Endothelial cell of umbilical vein (primary cell): Measurements from ENCODE around the gene ERMN. TPM values are rescaled to one million over a fixed set of nuclear protein-coding genes. Genes with fewer than 3 reads are reported as not detected.
"Not testable (repeated sequence)": the region's sequence is repeated elsewhere in the genome, so short reads cannot be mapped to it uniquely, and the experiment has no call there.

Experiments used
- BruUV-seq: library from RNA; stranded (reverse); fragments of 400-500 nt; replicated peaks from 2 replicates; lab custom pipeline; 2021; lab: Mats Ljungman, UMichigan
- CTCF ChIA-PET: fragments of 300-600, 350-600 bp; sonication (Branson Sonifier 250); formaldehyde crosslinking; loops from one replicate; lab custom pipeline; 2021; ENCODE audit warnings: antibody characterized with exemption, inconsistent platforms; lab: Charles Lee
- POLR2A ChIA-PET: fragments of 300-600, 350-600 bp; sonication (Branson Sonifier 250); formaldehyde crosslinking; loops from one replicate; lab custom pipeline; 2021; ENCODE audit warnings: antibody characterized with exemption, inconsistent platforms; lab: Charles Lee
- DNase-seq: peaks from one replicate; pipeline ENCODE4 v3.0.0-alpha.2; 2011; ENCODE audit warnings: low read depth, low spot score
- FAIRE-seq: peaks from 2 replicates; lab custom pipeline; 2011; peaks lifted over from hg19 to GRCh38; lab: Jason Lieb, UNC
- H2AFZ ChIP-seq: 2 replicates; pipeline ENCODE4 v1.6.0; 2012; ENCODE audit warnings: low read depth, low read length, control low read depth, inconsistent platforms
- H3K27ac ChIP-seq: 2 replicates; pipeline ENCODE4 v1.5.1; 2011; ENCODE audit warnings: low read depth, mild to moderate bottlenecking, control low read depth, low read length, moderate library complexity; ENCODE audit not compliant: insufficient read depth
- H3K27me3 ChIP-seq, 2 experiments: 2 replicates each; pipeline versions ENCODE4 v1.6.0 to v1.6.1; 2011; ENCODE audit warnings: low read length in 2 of 2, mixed read lengths in 1 of 2; ENCODE audit not compliant: control insufficient read depth in 2 of 2, insufficient read depth in 2 of 2
- H3K36me3 ChIP-seq, 2 experiments: 2 replicates in 1 of 2; 3 replicates in 1 of 2; pipeline ENCODE4 v1.5.1; 2011; ENCODE audit warnings: low read length in 2 of 2, mild to moderate bottlenecking in 1 of 2, moderate library complexity in 1 of 2; ENCODE audit not compliant: control insufficient read depth in 2 of 2, insufficient read depth in 2 of 2; ENCODE audit errors: extremely low read depth in 1 of 2
- H3K4me1 ChIP-seq: 3 replicates; pipeline ENCODE4 v1.5.1; 2011; ENCODE audit warnings: mild to moderate bottlenecking, low read length; ENCODE audit not compliant: control insufficient read depth, insufficient read depth; ENCODE audit errors: extremely low read depth
- H3K4me2 ChIP-seq: 2 replicates; pipeline ENCODE4 v1.6.1; 2011; ENCODE audit warnings: low read length, control low read depth, mixed read lengths; ENCODE audit not compliant: insufficient read depth
- H3K4me3 ChIP-seq, 3 experiments: fragments of 200-600 bp in 1 of 3; sonication (generic), shearing (Covaris generic) in 1 of 3; replicated peaks in 1 of 3; 2 replicates each; pipeline ENCODE4 v1.5.1; 2011 to 2016; ENCODE audit warnings: control low read depth in 3 of 3, low read length in 3 of 3, mild to moderate bottlenecking in 2 of 3, inconsistent platforms in 1 of 3, low read depth in 1 of 3, moderate library complexity in 1 of 3; ENCODE audit not compliant: insufficient read depth in 1 of 3
- H3K79me2 ChIP-seq: 2 replicates; pipeline ENCODE4 v1.6.0; 2012; ENCODE audit warnings: low read length, inconsistent platforms; ENCODE audit not compliant: control insufficient read depth, insufficient read depth
- H3K9ac ChIP-seq: replicated peaks from 2 replicates; pipeline ENCODE3; 2011; ENCODE audit warnings: low read length, control low read depth; ENCODE audit not compliant: insufficient read depth; ENCODE audit errors: extremely low read depth
- H3K9me1 ChIP-seq: replicated peaks from 3 replicates; pipeline ENCODE4 v1.6.0; 2011; ENCODE audit warnings: mild to moderate bottlenecking, low read length; ENCODE audit not compliant: control insufficient read depth, insufficient read depth; ENCODE audit errors: extremely low read depth
- H3K9me3 ChIP-seq: replicated peaks from 2 replicates; pipeline ENCODE4 v1.5.1; 2012; ENCODE audit warnings: low read length, inconsistent platforms; ENCODE audit not compliant: control insufficient read depth, insufficient read depth
- H4K20me1 ChIP-seq: replicated peaks from 2 replicates; pipeline ENCODE3; 2011; ENCODE audit warnings: mild to moderate bottlenecking, low read length; ENCODE audit not compliant: control insufficient read depth, insufficient read depth; ENCODE audit errors: extremely low read depth
- CTCF ChIP-seq, 2 donors: IDR thresholded peaks; 1 replicate in 1 of 2; 2 replicates in 1 of 2; pipeline ENCODE4 v1.5.1; 2011; ENCODE audit warnings: low read length in 2 of 2, mild to moderate bottlenecking in 2 of 2, moderate library complexity in 2 of 2, control low read depth in 1 of 2, inconsistent platforms in 1 of 2, low read depth in 1 of 2; ENCODE audit not compliant: insufficient read depth in 1 of 2; ENCODE audit errors: extremely low read depth in 1 of 2
- EZH2 ChIP-seq: IDR thresholded peaks from 2 replicates; pipeline ENCODE4 v1.6.1; 2012; ENCODE audit warnings: borderline replicate concordance, low read depth, mild to moderate bottlenecking, moderate library complexity, low read length, inconsistent platforms; ENCODE audit not compliant: severe bottlenecking
- FOS ChIP-seq: IDR thresholded peaks from 2 replicates; pipeline ENCODE4 v1.6.1; 2011; ENCODE audit warnings: mild to moderate bottlenecking, low read length, moderate library complexity, borderline replicate concordance; ENCODE audit not compliant: insufficient read depth
- GATA2 ChIP-seq: IDR thresholded peaks from 2 replicates; pipeline ENCODE4 v1.7.0; 2011; ENCODE audit warnings: low read depth, mild to moderate bottlenecking, moderate library complexity, mixed read lengths, low read length; ENCODE audit not compliant: insufficient read length, insufficient read depth
- JUN ChIP-seq: IDR thresholded peaks from 2 replicates; pipeline ENCODE4 v1.6.1; 2011; ENCODE audit warnings: borderline replicate concordance, low read depth; ENCODE audit not compliant: insufficient read length, insufficient read depth
- MAX ChIP-seq: IDR thresholded peaks from 2 replicates; pipeline ENCODE4 v1.6.1; 2011; ENCODE audit not compliant: insufficient read depth, insufficient read length
- MYC ChIP-seq: IDR thresholded peaks from one replicate; pipeline ENCODE4 v1.6.1; 2011; ENCODE audit warnings: mild to moderate bottlenecking, low read depth, low read length
- POLR2A ChIP-seq: IDR thresholded peaks from 2 replicates; pipeline ENCODE4 v1.6.1; 2012; ENCODE audit warnings: low read depth, mild to moderate bottlenecking, control low read depth, low read length
- POLR2AphosphoS5 ChIP-seq: IDR thresholded peaks from 2 replicates; pipeline ENCODE4 v1.6.1; 2012; ENCODE audit warnings: low read depth, mild to moderate bottlenecking, control low read depth, low read length, moderate library complexity; ENCODE audit not compliant: insufficient read depth
- dilution Hi-C: fragments of 300-500 bp; cut with MboI; formaldehyde crosslinking; loops from one replicate; pipeline ENCODE4 v1.15.0; 2019; ENCODE audit warnings: low sequenced_read_pairs; ENCODE audit not compliant: extremely low pct_ligation_motif_present
- intact Hi-C: fragments of 100-400 bp; cut with micrococcal nuclease; formaldehyde crosslinking; loops from one replicate; pipeline ENCODE4 v1.10.0; 2022
- polyA plus RNA-seq, 4 experiments: library from polyadenylated mRNA; depleted of rRNA in 3 of 4; stranded (reverse) in 3 of 4; unstranded in 1 of 4; fragments of >200 nt; gene quantifications; 2 replicates each; pipeline versions ENCODE4 v1.2.1 to v1.2.3, GENCODE V29; 2011 to 2012; ENCODE audit warnings: missing spikeins in 1 of 4
- total RNA-seq: library from RNA; stranded (reverse); gene quantifications from 2 replicates; pipeline ENCODE4 v1.2.3, GENCODE V29; 2021

ERMN gene
- total and polyA plus RNA-seq, 2 donors (not counting 3 experiments of a cell fraction or from before 2014, with no cell fraction given), result not detected

DNA sequence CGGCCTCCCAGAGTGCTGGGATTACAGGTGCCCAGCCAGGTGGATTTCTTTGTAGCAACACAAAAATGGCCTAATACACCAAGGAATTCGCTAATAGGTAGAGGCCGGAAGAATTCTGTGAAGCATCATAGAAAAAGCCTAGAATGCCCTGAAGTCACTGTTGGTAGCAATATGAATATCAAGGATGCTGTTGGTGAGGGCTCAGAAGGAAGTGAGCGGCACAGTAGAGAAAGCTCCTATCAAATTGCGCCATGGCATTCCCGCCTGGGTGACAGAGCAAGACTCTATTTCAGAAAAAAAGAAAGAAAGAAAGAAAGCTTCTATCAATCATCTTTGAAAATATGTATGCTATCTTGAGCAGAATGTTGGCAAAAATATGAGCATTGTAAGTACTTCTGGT lies 44.3 kb downstream of the ERMN start:
- CTCF ChIA-PET, result no interaction called here
- Histone ChIP-seq H3K9ac (no peak overlapping the region), H3K27ac (no peak overlapping the region), H3K79me2 (no peaks in the 10 kb centered on the region), H3K27me3 (no peaks in the 10 kb centered on the region), H3K9me3 (no peaks in the 10 kb centered on the region), H2AFZ (no peak overlapping the region), H3K36me3 (no peaks in the 10 kb centered on the region), H3K9me1 (no peaks in the 10 kb centered on the region), H3K4me1 (no peaks in the 10 kb centered on the region), H3K4me2 (no peak overlapping the region), H4K20me1 (no peaks in the 10 kb centered on the region), H3K4me3 (no peak overlapping the region)
- no TSS peak for BruUV-seq
- dilution Hi-C loops (no loop called here), intact Hi-C loops (no loop called here)
- TF ChIP-seq POLR2A (no peak), EZH2 (no peak), MYC (no peak), FOS (no peak), JUN (no peak), CTCF (IDR thresholded peaks at IDR 0.05; ENCODE audit: extremely low read depth in 1 of 2, insufficient read depth in 1 of 2, low read depth in 1 of 2, low read length in 2 of 2) (no peak), MAX (no peak), POLR2AphosphoS5 (no peak), GATA2 (no peak)
- POLR2A ChIA-PET, result no interaction called here
- FAIRE-seq, result no peak
- no peak for DNase-seq

GRCh38 chr2:157279311-157279710 lies 46.3 kb downstream of the ERMN start:
- H4K20me1 ChIP-seq, BruUV-seq, H3K9ac ChIP-seq, H3K4me2 ChIP-seq, H3K36me3 ChIP-seq, H3K79me2 ChIP-seq, H2AFZ ChIP-seq, FAIRE-seq, H3K4me1 ChIP-seq, POLR2A ChIA-PET, H3K27me3 ChIP-seq, H3K9me3 ChIP-seq, dilution Hi-C loops, DNase-seq, H3K9me1 ChIP-seq, H3K27ac ChIP-seq, intact Hi-C loops, H3K4me3 ChIP-seq: not testable (repeated sequence)
- CTCF ChIA-PET, result interaction anchor here (1.4 kb wide), 1 partner anchor 57 kb away, joined by 4 read pairs; no protein-coding TSS in a partner anchor
